HepG2 (cell line): ENCODE results near the gene ZNF490. TPM values are rescaled to one million over a fixed set of nuclear protein-coding genes. Genes with fewer than 3 reads are reported as not detected.

Experiments used
- DR1 ChIP-seq: sonication (generic); formaldehyde crosslinking; IDR thresholded peaks from 2 replicates; pipeline ENCODE4 v1.8.0; 2021; ENCODE audit warnings: mild to moderate bottlenecking, missing genetic modification reagents, inconsistent platforms
- HES4 ChIP-seq: sonication (generic); formaldehyde crosslinking; IDR thresholded peaks from 2 replicates; pipeline ENCODE4 v1.9.0; 2021; ENCODE audit warnings: mild to moderate bottlenecking, missing genetic modification reagents, borderline replicate concordance
- HIVEP1 ChIP-seq: sonication (generic); formaldehyde crosslinking; IDR thresholded peaks from 2 replicates; pipeline ENCODE4 v1.4.0; 2020; ENCODE audit warnings: mild to moderate bottlenecking, missing genetic modification reagents
- KDM5B ChIP-seq: sonication (generic); formaldehyde crosslinking; IDR thresholded peaks from 2 replicates; pipeline ENCODE4 v1.4.0; 2020; ENCODE audit warnings: missing genetic modification reagents, mild to moderate bottlenecking, borderline replicate concordance
- SIX4 ChIP-seq: sonication (generic); formaldehyde crosslinking; IDR thresholded peaks from 2 replicates; pipeline ENCODE4 v1.4.0; 2020; ENCODE audit warnings: missing genetic modification reagents
- ZNF274 ChIP-seq: sonication (generic); formaldehyde crosslinking; IDR thresholded peaks from 2 replicates; pipeline ENCODE4 v1.5.1; 2020; ENCODE audit warnings: mild to moderate bottlenecking, missing genetic modification reagents
- ZNF333 ChIP-seq: sonication (generic); formaldehyde crosslinking; IDR thresholded peaks from 2 replicates; pipeline ENCODE4 v1.4.0; 2020; ENCODE audit warnings: mild to moderate bottlenecking, missing genetic modification reagents, borderline replicate concordance
- ZNF350 ChIP-seq: sonication (generic); formaldehyde crosslinking; IDR thresholded peaks from 2 replicates; pipeline ENCODE4 v1.4.0; 2020; ENCODE audit warnings: mild to moderate bottlenecking, low read depth, missing genetic modification reagents, borderline replicate concordance
- ZNF615 ChIP-seq: sonication (generic); formaldehyde crosslinking; IDR thresholded peaks from 2 replicates; pipeline ENCODE4 v1.5.0; 2020; ENCODE audit warnings: mild to moderate bottlenecking, missing genetic modification reagents, borderline replicate concordance
- ZNF850 ChIP-seq: sonication (generic); formaldehyde crosslinking; conservative IDR thresholded peaks from 2 replicates; pipeline ENCODE4 v1.9.0; 2021; ENCODE audit warnings: mild to moderate bottlenecking, missing genetic modification reagents
- polyA plus RNA-seq, 8 experiments: library from polyadenylated mRNA; depleted of rRNA in 3 of 8; stranded (reverse) in 7 of 8; unstranded in 1 of 8; fragments of >200 nt; fragmentation: Illumina TruSeq in 4 of 8; extraction: Trizol in 4 of 8; gene quantifications; 2 replicates each; pipeline versions ENCODE4 v1.2.1 to v1.2.3, GENCODE V29; 2011 to 2016; ENCODE audit warnings: low read depth in 4 of 8, missing spikeins in 1 of 8, mixed read lengths in 1 of 8; ENCODE audit not compliant: insufficient read depth in 1 of 8
- total RNA-seq, 5 experiments: library from RNA; depleted of rRNA; stranded (reverse); fragments of >200 nt; fragmentation: Illumina TruSeq; extraction: Trizol; gene quantifications; 2 replicates each; pipeline ENCODE4 v1.2.3, GENCODE V29; 2016; ENCODE audit warnings: low read depth in 1 of 5
- TF ChIP-seq, protein P1 (sequence below): sonication (generic); formaldehyde crosslinking; IDR thresholded peaks from 2 replicates; pipeline ENCODE4 v1.4.0; 2020; ENCODE audit warnings: missing genetic modification reagents
- TF ChIP-seq, protein P2 (sequence below): sonication (generic); formaldehyde crosslinking; IDR thresholded peaks from 2 replicates; pipeline ENCODE4 v1.8.0; 2023; ENCODE audit warnings: mild to moderate bottlenecking, missing genetic modification reagents
- TF ChIP-seq, protein P3 (sequence below): sonication (generic); formaldehyde crosslinking; IDR thresholded peaks from 2 replicates; pipeline ENCODE4 v1.5.0; 2020; ENCODE audit warnings: missing genetic modification reagents, mild to moderate bottlenecking, borderline replicate concordance
- TF ChIP-seq, protein P4 (sequence below): sonication (generic); formaldehyde crosslinking; conservative IDR thresholded peaks from 2 replicates; pipeline ENCODE4 v1.8.0; 2022; ENCODE audit warnings: missing genetic modification reagents
- TF ChIP-seq, protein P5 (sequence below): IDR thresholded peaks from 2 replicates; pipeline ENCODE4 v1.6.1; 2016
- TF ChIP-seq, protein P6 (sequence below): sonication (generic); formaldehyde crosslinking; IDR thresholded peaks from 2 replicates; pipeline ENCODE4 v1.9.0; 2022; ENCODE audit warnings: missing genetic modification reagents, mild to moderate bottlenecking, borderline replicate concordance
- TF ChIP-seq, protein P7 (sequence below): sonication (generic); formaldehyde crosslinking; IDR thresholded peaks from 2 replicates; pipeline ENCODE4 v1.4.0; 2020; ENCODE audit warnings: mild to moderate bottlenecking, missing genetic modification reagents

ZNF490 gene
- total and polyA plus RNA-seq, 2 of the 13 experiments (the other 11 are each of a cell fraction or from before 2014, with no cell fraction given): 1.3 to 2.9 TPM

DNA sequence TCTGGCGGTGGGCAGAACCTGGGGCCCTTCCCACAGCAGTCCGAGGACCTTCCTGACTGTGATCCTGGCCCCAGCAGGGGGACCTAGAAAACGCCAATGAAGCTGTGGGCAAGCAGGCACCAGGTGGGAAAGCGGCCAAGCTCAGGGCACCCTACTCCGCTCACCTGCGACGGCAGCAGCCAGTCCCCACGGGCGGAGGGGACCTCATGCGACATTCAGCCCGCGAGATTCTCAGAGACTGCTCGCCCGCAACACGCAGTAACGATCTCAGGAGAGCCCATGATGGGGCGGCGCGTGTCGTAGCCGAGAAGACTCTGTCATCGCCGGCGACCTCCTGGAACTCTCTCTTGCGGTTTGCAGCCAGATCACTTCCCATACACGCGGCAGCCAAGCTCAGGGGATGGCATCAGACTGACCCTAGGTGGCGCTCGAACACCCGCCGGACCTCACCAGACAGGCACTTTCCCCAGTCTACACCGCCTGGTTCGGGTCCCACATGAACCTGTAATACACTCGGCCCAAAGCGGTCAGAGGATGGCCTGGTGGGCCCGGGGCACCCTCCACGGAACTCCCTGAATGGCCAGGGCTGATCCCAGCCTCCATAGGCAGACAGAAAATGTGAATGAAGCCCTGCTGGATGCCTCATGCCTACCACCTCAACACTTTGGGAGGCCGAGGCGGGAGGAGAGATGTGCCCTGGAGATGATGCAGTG is 29.4 kb upstream of the ZNF490 start (continued):
- TF ChIP-seq, protein P1, sequence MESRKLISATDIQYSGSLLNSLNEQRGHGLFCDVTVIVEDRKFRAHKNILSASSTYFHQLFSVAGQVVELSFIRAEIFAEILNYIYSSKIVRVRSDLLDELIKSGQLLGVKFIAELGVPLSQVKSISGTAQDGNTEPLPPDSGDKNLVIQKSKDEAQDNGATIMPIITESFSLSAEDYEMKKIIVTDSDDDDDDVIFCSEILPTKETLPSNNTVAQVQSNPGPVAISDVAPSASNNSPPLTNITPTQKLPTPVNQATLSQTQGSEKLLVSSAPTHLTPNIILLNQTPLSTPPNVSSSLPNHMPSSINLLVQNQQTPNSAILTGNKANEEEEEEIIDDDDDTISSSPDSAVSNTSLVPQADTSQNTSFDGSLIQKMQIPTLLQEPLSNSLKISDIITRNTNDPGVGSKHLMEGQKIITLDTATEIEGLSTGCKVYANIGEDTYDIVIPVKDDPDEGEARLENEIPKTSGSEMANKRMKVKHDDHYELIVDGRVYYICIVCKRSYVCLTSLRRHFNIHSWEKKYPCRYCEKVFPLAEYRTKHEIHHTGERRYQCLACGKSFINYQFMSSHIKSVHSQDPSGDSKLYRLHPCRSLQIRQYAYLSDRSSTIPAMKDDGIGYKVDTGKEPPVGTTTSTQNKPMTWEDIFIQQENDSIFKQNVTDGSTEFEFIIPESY (CRISPR knock-in tag): peak; percentile 95
- TF ChIP-seq ZNF350: peak; percentile 36; the same call in 1 of the 2 replicates
- peak; percentile 68; the same call in 1 of the 2 replicates for TF ChIP-seq ZNF274 (CRISPR knock-in tag)
- peak; percentile 65; the same call in 1 of the 2 replicates for TF ChIP-seq KDM5B (CRISPR knock-in tag)
- TF ChIP-seq HES4: no peak
- TF ChIP-seq, protein P2, sequence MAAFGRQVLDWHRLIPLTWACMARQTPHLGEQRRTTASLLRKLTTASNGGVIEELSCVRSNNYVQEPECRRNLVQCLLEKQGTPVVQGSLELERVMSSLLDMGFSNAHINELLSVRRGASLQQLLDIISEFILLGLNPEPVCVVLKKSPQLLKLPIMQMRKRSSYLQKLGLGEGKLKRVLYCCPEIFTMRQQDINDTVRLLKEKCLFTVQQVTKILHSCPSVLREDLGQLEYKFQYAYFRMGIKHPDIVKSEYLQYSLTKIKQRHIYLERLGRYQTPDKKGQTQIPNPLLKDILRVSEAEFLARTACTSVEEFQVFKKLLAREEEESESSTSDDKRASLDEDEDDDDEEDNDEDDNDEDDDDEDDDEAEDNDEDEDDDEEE: 0 out of 2 replicates have a peak, but pooled peaks have one; percentile 41
- 0 out of 2 replicates have a peak, but pooled peaks have one; percentile 49 for TF ChIP-seq ZNF333 (CRISPR knock-in tag)
- no peak for TF ChIP-seq ZNF850 (CRISPR knock-in tag)
- no peak for TF ChIP-seq SIX4
- TF ChIP-seq, protein P3, sequence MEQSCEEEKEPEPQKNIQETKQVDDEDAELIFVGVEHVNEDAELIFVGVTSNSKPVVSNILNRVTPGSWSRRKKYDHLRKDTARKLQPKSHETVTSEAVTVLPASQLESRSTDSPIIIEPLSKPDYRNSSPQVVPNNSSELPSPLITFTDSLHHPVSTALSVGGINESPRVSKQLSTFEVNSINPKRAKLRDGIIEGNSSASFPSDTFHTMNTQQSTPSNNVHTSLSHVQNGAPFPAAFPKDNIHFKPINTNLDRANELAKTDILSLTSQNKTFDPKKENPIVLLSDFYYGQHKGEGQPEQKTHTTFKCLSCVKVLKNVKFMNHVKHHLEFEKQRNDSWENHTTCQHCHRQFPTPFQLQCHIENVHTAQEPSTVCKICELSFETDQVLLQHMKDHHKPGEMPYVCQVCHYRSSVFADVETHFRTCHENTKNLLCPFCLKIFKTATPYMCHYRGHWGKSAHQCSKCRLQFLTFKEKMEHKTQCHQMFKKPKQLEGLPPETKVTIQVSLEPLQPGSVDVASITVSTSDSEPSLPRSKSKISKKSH (CRISPR knock-in tag): 0 out of 2 replicates have a peak, but pooled peaks have one; percentile 51
- TF ChIP-seq, protein P4, sequence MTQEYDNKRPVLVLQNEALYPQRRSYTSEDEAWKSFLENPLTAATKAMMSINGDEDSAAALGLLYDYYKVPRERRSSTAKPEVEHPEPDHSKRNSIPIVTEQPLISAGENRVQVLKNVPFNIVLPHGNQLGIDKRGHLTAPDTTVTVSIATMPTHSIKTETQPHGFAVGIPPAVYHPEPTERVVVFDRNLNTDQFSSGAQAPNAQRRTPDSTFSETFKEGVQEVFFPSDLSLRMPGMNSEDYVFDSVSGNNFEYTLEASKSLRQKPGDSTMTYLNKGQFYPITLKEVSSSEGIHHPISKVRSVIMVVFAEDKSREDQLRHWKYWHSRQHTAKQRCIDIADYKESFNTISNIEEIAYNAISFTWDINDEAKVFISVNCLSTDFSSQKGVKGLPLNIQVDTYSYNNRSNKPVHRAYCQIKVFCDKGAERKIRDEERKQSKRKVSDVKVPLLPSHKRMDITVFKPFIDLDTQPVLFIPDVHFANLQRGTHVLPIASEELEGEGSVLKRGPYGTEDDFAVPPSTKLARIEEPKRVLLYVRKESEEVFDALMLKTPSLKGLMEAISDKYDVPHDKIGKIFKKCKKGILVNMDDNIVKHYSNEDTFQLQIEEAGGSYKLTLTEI (CRISPR knock-in tag): no peak
- TF ChIP-seq, protein P5, sequence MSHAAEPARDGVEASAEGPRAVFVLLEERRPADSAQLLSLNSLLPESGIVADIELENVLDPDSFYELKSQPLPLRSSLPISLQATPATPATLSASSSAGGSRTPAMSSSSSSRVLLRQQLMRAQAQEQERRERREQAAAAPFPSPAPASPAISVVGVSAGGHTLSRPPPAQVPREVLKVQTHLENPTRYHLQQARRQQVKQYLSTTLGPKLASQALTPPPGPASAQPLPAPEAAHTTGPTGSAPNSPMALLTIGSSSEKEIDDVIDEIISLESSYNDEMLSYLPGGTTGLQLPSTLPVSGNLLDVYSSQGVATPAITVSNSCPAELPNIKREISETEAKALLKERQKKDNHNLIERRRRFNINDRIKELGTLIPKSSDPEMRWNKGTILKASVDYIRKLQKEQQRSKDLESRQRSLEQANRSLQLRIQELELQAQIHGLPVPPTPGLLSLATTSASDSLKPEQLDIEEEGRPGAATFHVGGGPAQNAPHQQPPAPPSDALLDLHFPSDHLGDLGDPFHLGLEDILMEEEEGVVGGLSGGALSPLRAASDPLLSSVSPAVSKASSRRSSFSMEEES: no peak
- TF ChIP-seq HIVEP1 (CRISPR knock-in tag): 0 out of 2 replicates have a peak, but pooled peaks have one; percentile 4
- TF ChIP-seq DR1: no peak
- TF ChIP-seq ZNF615 (CRISPR knock-in tag): no peak
- TF ChIP-seq, protein P6, sequence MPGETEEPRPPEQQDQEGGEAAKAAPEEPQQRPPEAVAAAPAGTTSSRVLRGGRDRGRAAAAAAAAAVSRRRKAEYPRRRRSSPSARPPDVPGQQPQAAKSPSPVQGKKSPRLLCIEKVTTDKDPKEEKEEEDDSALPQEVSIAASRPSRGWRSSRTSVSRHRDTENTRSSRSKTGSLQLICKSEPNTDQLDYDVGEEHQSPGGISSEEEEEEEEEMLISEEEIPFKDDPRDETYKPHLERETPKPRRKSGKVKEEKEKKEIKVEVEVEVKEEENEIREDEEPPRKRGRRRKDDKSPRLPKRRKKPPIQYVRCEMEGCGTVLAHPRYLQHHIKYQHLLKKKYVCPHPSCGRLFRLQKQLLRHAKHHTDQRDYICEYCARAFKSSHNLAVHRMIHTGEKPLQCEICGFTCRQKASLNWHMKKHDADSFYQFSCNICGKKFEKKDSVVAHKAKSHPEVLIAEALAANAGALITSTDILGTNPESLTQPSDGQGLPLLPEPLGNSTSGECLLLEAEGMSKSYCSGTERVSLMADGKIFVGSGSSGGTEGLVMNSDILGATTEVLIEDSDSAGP (CRISPR knock-in tag): peak; percentile 61; the same call in 1 of the 2 replicates
- TF ChIP-seq, protein P7, sequence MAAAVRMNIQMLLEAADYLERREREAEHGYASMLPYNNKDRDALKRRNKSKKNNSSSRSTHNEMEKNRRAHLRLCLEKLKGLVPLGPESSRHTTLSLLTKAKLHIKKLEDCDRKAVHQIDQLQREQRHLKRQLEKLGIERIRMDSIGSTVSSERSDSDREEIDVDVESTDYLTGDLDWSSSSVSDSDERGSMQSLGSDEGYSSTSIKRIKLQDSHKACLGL (CRISPR knock-in tag): 0 out of 2 replicates have a peak, but pooled peaks have one; percentile 32
